ENCODE results near the gene TNIK. TPM values are rescaled to one million over a fixed set of nuclear protein-coding genes. Genes with fewer than 3 reads are reported as not detected.

The TNIK gene
- total and polyA plus RNA-seq, 3 donors from 2014 or later, result 39.3 to 99.6 (median 83.5) TPM

GRCh38 chr3:171127611-171128010 is 332.6 kb downstream of the TNIK start:
- 72 to 85% methylated on average over 1 of the region's 1 CpG for WGBS, 2 donors
- Histone ChIP-seq H3K36me3 (ENCODE audit: low read depth, missing control alignments) (no peaks in the 10 kb centered on the region), H3K27ac (no peak overlapping the region), H3K4me3 (no peak overlapping the region), H3K9me3 (no peaks in the 10 kb centered on the region), H3K4me1 (peaks cover 3% of the 10 kb centered on the region), H3K27me3 (no peaks in the 10 kb centered on the region)
- no peak for DNase-seq
- intact Hi-C loops (cut with DNase I; ENCODE audit: low total_unique reads), result no loop called here
- TF ChIP-seq CTCF (IDR thresholded peaks at IDR 0.05), result no peak
- no peak for TF ChIP-seq POLR2A (IDR thresholded peaks at IDR 0.05)

GRCh38 chr3:171126478-171127209 is 333.6 kb downstream of the TNIK start:
- H3K27me3 ChIP-seq, result no peaks in the 10 kb centered on the region
- DNase-seq, result no peak
- WGBS, 2 donors, result 90 to 94% methylated on average over 6 to 7 of the region's 7 CpGs
- no peaks in the 10 kb centered on the region for H3K9me3 ChIP-seq
- peaks cover 3% of the 10 kb centered on the region for H3K4me1 ChIP-seq
- intact Hi-C loops (cut with DNase I; ENCODE audit: low total_unique reads), result no loop called here
- no peaks in the 10 kb centered on the region for H3K36me3 ChIP-seq (ENCODE audit: low read depth, missing control alignments)
- no peak overlapping the region for H3K27ac ChIP-seq
- no peak overlapping the region for H3K4me3 ChIP-seq
- no peak for TF ChIP-seq POLR2A (IDR thresholded peaks at IDR 0.05)
- TF ChIP-seq CTCF (IDR thresholded peaks at IDR 0.05), result no peak

- DNase-seq, result no peak
- Histone ChIP-seq H3K36me3 (ENCODE audit: low read depth, missing control alignments) (no peaks in the 10 kb centered on the region), H3K4me1 (no peaks in the 10 kb centered on the region), H3K9me3 (no peaks in the 10 kb centered on the region), H3K4me3 (no peak overlapping the region), H3K27me3 (no peaks in the 10 kb centered on the region), H3K27ac (no peak overlapping the region)
- TF ChIP-seq POLR2A (IDR thresholded peaks at IDR 0.05) (no peak), CTCF (IDR thresholded peaks at IDR 0.05) (no peak)
- intact Hi-C loops (cut with DNase I; ENCODE audit: low total_unique reads), result no loop called here
- WGBS, 2 donors, result 21 to 56% methylated on average over 1 of the region's 1 CpG
Observed at GRCh38 chr3:171125010-171125409, 335.2 kb downstream of the TNIK start.

- Histone ChIP-seq H3K27ac (no peak overlapping the region), H3K36me3 (ENCODE audit: low read depth, missing control alignments) (no peaks in the 10 kb centered on the region), H3K27me3 (no peaks in the 10 kb centered on the region), H3K4me3 (no peak overlapping the region), H3K9me3 (no peaks in the 10 kb centered on the region), H3K4me1 (no peaks in the 10 kb centered on the region)
- no peak for DNase-seq
- intact Hi-C loops (cut with DNase I; ENCODE audit: low total_unique reads), result no loop called here
- TF ChIP-seq CTCF (IDR thresholded peaks at IDR 0.05), result no peak
Observed at GRCh38 chr3:171123915-171124314, 336.3 kb downstream of the TNIK start.

GRCh38 chr3:171122861-171123260 is 337.3 kb downstream of the TNIK start:
- Histone ChIP-seq H3K27me3 (no peaks in the 10 kb centered on the region), H3K36me3 (ENCODE audit: low read depth, missing control alignments) (no peaks in the 10 kb centered on the region), H3K4me1 (no peaks in the 10 kb centered on the region), H3K4me3 (no peak overlapping the region), H3K27ac (no peak overlapping the region), H3K9me3 (no peaks in the 10 kb centered on the region)
- 96 to 97% methylated on average over 2 of the region's 2 CpGs for WGBS, 2 donors
- no peak for DNase-seq
- TF ChIP-seq POLR2A (IDR thresholded peaks at IDR 0.05) (no peak), CTCF (IDR thresholded peaks at IDR 0.05) (no peak)
- intact Hi-C loops (cut with DNase I; ENCODE audit: low total_unique reads), result no loop called here
